ENCODE measurements around the gene EDNRB. TPM values are rescaled to one million over a fixed set of nuclear protein-coding genes. Genes with fewer than 3 reads are reported as not detected.

Gene EDNRB
- total RNA-seq, 1 experiment from 2014 or later: 0.13 TPM

GRCh38 chr13:77871596-77871995 is 47.0 kb downstream of the EDNRB start:
- no TSS peak for BruUV-seq (replicated peaks)
- Histone ChIP-seq H3K9me3 (ENCODE audit: low read depth, low read length, poor library complexity, severe bottlenecking) (no peaks in the 10 kb centered on the region), H3K27me3 (replicated peaks; ENCODE audit: insufficient read depth, low read depth, low read length, poor library complexity) (no peaks in the 10 kb centered on the region), H3K36me3 (ENCODE audit: insufficient read depth, low read length, poor library complexity, severe bottlenecking) (no peaks in the 10 kb centered on the region), H3K4me3 (ENCODE audit: low read depth, low read length, poor library complexity, severe bottlenecking) (no peak overlapping the region), H3K27ac (ENCODE audit: low read depth, low read length, poor library complexity, severe bottlenecking) (no peak overlapping the region), H3K4me1 (ENCODE audit: insufficient read depth, low read length, poor library complexity, severe bottlenecking) (no peaks in the 10 kb centered on the region)
- ChIA-PET POLR2A (ENCODE audit: low non-redundant PET) (interaction anchor here (0.6 to 0.7 kb wide), 2 partner anchors 16 to 34 kb away, joined by 3 read pairs; no protein-coding TSS in a partner anchor), CTCF (no interaction called here)
- intact Hi-C loops (cut with micrococcal nuclease; ENCODE audit: unreplicated experiment): no loop called here
- DNase-seq (ENCODE audit: low spot score): no peak
- TF ChIP-seq, protein P1, sequence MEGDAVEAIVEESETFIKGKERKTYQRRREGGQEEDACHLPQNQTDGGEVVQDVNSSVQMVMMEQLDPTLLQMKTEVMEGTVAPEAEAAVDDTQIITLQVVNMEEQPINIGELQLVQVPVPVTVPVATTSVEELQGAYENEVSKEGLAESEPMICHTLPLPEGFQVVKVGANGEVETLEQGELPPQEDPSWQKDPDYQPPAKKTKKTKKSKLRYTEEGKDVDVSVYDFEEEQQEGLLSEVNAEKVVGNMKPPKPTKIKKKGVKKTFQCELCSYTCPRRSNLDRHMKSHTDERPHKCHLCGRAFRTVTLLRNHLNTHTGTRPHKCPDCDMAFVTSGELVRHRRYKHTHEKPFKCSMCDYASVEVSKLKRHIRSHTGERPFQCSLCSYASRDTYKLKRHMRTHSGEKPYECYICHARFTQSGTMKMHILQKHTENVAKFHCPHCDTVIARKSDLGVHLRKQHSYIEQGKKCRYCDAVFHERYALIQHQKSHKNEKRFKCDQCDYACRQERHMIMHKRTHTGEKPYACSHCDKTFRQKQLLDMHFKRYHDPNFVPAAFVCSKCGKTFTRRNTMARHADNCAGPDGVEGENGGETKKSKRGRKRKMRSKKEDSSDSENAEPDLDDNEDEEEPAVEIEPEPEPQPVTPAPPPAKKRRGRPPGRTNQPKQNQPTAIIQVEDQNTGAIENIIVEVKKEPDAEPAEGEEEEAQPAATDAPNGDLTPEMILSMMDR (conservative IDR thresholded peaks at IDR 0.05; ENCODE audit: low read depth, low read length): no peak
- no peak for TF ChIP-seq EZH2 (IDR thresholded peaks at IDR 0.05; ENCODE audit: borderline replicate concordance, low read depth, low read length, poor library complexity, severe bottlenecking)

GRCh38 chr13:77868717-77869116 is 49.9 kb downstream of the EDNRB start:
- TF ChIP-seq EZH2 (IDR thresholded peaks at IDR 0.05; ENCODE audit: borderline replicate concordance, low read depth, low read length, poor library complexity, severe bottlenecking): no peak
- TF ChIP-seq, protein P1 (conservative IDR thresholded peaks at IDR 0.05; ENCODE audit: low read depth, low read length): no peak
- BruUV-seq (replicated peaks): no TSS peak
- ChIA-PET CTCF (no interaction called here), POLR2A (ENCODE audit: low non-redundant PET) (no interaction called here)
- peaks cover 9% of the 10 kb centered on the region for H3K4me1 ChIP-seq (ENCODE audit: insufficient read depth, low read length, poor library complexity, severe bottlenecking)
- intact Hi-C loops (cut with micrococcal nuclease; ENCODE audit: unreplicated experiment): no loop called here
- no peak overlapping the region for H3K4me3 ChIP-seq (ENCODE audit: low read depth, low read length, poor library complexity, severe bottlenecking)
- H3K9me3 ChIP-seq (ENCODE audit: low read depth, low read length, poor library complexity, severe bottlenecking): no peaks in the 10 kb centered on the region
- H3K36me3 ChIP-seq (ENCODE audit: insufficient read depth, low read length, poor library complexity, severe bottlenecking): no peaks in the 10 kb centered on the region
- H3K27me3 ChIP-seq (replicated peaks; ENCODE audit: insufficient read depth, low read depth, low read length, poor library complexity): no peaks in the 10 kb centered on the region
- H3K27ac ChIP-seq (ENCODE audit: low read depth, low read length, poor library complexity, severe bottlenecking): no peak overlapping the region
- DNase-seq (ENCODE audit: low spot score): peak; percentile 44

DNA sequence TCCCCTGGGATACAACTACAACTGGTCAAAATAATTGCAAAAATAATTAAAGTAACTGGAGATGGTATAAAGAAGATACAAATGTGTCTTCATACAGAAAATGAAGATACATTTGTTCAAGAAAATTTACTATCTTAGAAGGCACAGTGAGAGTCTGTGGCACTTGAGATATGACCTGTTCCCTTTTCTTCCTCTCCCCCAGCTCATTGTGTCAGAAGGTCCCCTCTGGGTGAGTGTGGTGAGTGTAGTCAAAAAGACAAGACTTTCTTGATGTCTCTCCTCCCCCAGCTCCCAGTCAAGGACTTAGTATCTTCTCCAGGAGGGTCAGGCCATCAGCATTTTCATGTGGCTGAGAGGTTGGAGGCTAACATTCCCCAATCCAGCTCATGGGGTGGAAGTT is 51.7 kb downstream of the EDNRB start:
- intact Hi-C loops (cut with micrococcal nuclease; ENCODE audit: unreplicated experiment): no loop called here
- H3K36me3 ChIP-seq (ENCODE audit: insufficient read depth, low read length, poor library complexity, severe bottlenecking): no peaks in the 10 kb centered on the region
- BruUV-seq (replicated peaks): no TSS peak
- DNase-seq (ENCODE audit: low spot score): no peak
- ChIA-PET CTCF (no interaction called here), POLR2A (ENCODE audit: low non-redundant PET) (no interaction called here)
- H3K9me3 ChIP-seq (ENCODE audit: low read depth, low read length, poor library complexity, severe bottlenecking): no peaks in the 10 kb centered on the region
- no peaks in the 10 kb centered on the region for H3K27me3 ChIP-seq (replicated peaks; ENCODE audit: insufficient read depth, low read depth, low read length, poor library complexity)
- H3K4me3 ChIP-seq (ENCODE audit: low read depth, low read length, poor library complexity, severe bottlenecking): no peak overlapping the region
- H3K27ac ChIP-seq (ENCODE audit: low read depth, low read length, poor library complexity, severe bottlenecking): no peak overlapping the region
- no peak for TF ChIP-seq EZH2 (IDR thresholded peaks at IDR 0.05; ENCODE audit: borderline replicate concordance, low read depth, low read length, poor library complexity, severe bottlenecking)
- TF ChIP-seq, protein P1 (conservative IDR thresholded peaks at IDR 0.05; ENCODE audit: low read depth, low read length): no peak
- peaks cover 23% of the 10 kb centered on the region for H3K4me1 ChIP-seq (ENCODE audit: insufficient read depth, low read length, poor library complexity, severe bottlenecking)

Data from A673 (cell line).